Measurements from ENCODE around the gene CCDC107. TPM values are rescaled to one million over a fixed set of nuclear protein-coding genes. Genes with fewer than 3 reads are reported as not detected.

The CCDC107 gene
- total and polyA plus RNA-seq, 2 of the 13 experiments (the other 11 are each of a cell fraction or from before 2014, with no cell fraction given) = 7.1 to 15.2 TPM

GRCh38 chr9:35664531-35665470 lies 6.7 kb downstream of the CCDC107 start, which contains the start of gene ARHGEF39 (continued):
- TF ChIP-seq, protein P1, sequence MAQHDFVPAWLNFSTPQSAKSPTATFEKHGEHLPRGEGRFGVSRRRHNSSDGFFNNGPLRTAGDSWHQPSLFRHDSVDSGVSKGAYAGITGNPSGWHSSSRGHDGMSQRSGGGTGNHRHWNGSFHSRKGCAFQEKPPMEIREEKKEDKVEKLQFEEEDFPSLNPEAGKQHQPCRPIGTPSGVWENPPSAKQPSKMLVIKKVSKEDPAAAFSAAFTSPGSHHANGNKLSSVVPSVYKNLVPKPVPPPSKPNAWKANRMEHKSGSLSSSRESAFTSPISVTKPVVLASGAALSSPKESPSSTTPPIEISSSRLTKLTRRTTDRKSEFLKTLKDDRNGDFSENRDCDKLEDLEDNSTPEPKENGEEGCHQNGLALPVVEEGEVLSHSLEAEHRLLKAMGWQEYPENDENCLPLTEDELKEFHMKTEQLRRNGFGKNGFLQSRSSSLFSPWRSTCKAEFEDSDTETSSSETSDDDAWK (CRISPR knock-in tag; IDR thresholded peaks at IDR 0.05) = no peak
- TF ChIP-seq HMGA1 (CRISPR knock-in tag; conservative IDR thresholded peaks at IDR 0.05) = no peak
- no peak for TF ChIP-seq PLRG1 (conservative IDR thresholded peaks at IDR 0.05)
- TF ChIP-seq, protein P2, sequence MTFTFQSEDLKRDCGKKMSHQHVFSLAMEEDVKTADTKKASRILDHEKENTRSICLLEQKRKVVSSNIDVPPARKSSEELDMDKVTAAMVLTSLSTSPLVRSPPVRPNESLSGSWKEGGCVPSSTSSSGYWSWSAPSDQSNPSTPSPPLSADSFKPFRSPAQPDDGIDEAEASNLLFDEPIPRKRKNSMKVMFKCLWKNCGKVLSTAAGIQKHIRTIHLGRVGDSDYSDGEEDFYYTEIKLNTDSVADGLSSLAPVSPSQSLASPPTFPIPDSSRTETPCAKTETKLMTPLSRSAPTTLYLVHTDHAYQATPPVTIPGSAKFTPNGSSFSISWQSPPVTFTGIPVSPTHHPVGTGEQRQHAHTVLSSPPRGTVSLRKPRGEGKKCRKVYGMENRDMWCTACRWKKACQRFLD (CRISPR knock-in tag; IDR thresholded peaks at IDR 0.05; ENCODE audit: borderline replicate concordance) = peak; percentile 66; the same call in 1 of the 2 replicates
- peak in 1 of 2 experiments; percentile 75; a peak in 1 of 4 replicates for TF ChIP-seq POLR2A (IDR thresholded peaks at IDR 0.05; ENCODE audit: insufficient read depth in 1 of 2, low read depth in 2 of 2, low read length in 2 of 2)
- TF ChIP-seq ZNF597 (CRISPR knock-in tag; IDR thresholded peaks at IDR 0.05) = no peak
- no peak for TF ChIP-seq ZNF512B (CRISPR knock-in tag; IDR thresholded peaks at IDR 0.05; ENCODE audit: borderline replicate concordance)
- peak; percentile 55; the same call in 1 of the 2 replicates for TF ChIP-seq ZNF891 (CRISPR knock-in tag; IDR thresholded peaks at IDR 0.05)
- peak; percentile 84 for TF ChIP-seq TBX2 (CRISPR knock-in tag; IDR thresholded peaks at IDR 0.05; ENCODE audit: borderline replicate concordance)
- TF ChIP-seq ZNF430 (CRISPR knock-in tag; IDR thresholded peaks at IDR 0.05) = peak; percentile 92
- TF ChIP-seq NFIB (CRISPR knock-in tag; IDR thresholded peaks at IDR 0.05; ENCODE audit: borderline replicate concordance) = no peak
- TF ChIP-seq ZNF841 (CRISPR knock-in tag; IDR thresholded peaks at IDR 0.05; ENCODE audit: borderline replicate concordance) = peak; percentile 96
- TF ChIP-seq KLF13 (CRISPR knock-in tag; IDR thresholded peaks at IDR 0.05) = no peak
- TF ChIP-seq, protein P3, sequence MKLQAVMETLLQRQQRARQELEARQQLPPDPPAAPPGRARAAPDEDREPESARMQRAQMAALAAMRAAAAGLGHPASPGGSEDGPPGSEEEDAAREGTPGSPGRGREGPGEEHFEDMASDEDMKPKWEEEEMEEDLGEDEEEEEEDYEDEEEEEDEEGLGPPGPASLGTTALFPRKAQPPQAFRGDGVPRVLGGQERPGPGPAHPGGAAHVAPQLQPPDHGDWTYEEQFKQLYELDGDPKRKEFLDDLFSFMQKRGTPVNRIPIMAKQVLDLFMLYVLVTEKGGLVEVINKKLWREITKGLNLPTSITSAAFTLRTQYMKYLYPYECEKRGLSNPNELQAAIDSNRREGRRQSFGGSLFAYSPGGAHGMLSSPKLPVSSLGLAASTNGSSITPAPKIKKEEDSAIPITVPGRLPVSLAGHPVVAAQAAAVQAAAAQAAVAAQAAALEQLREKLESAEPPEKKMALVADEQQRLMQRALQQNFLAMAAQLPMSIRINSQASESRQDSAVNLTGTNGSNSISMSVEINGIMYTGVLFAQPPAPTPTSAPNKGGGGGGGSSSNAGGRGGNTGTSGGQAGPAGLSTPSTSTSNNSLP (IDR thresholded peaks at IDR 0.05; ENCODE audit: low read depth, low read length) = no peak
- no peak for TF ChIP-seq SMARCC2 (IDR thresholded peaks at IDR 0.05)
- TF ChIP-seq ZNF546 (CRISPR knock-in tag; conservative IDR thresholded peaks at IDR 0.05) = 0 out of 2 replicates have a peak, but pooled peaks have one; percentile 31
